ENCODE data around the gene GRB10.
A peak's percentile ranks its signal among the peaks of the same experiment; 100 is the strongest.

The GRB10 gene

DNA sequence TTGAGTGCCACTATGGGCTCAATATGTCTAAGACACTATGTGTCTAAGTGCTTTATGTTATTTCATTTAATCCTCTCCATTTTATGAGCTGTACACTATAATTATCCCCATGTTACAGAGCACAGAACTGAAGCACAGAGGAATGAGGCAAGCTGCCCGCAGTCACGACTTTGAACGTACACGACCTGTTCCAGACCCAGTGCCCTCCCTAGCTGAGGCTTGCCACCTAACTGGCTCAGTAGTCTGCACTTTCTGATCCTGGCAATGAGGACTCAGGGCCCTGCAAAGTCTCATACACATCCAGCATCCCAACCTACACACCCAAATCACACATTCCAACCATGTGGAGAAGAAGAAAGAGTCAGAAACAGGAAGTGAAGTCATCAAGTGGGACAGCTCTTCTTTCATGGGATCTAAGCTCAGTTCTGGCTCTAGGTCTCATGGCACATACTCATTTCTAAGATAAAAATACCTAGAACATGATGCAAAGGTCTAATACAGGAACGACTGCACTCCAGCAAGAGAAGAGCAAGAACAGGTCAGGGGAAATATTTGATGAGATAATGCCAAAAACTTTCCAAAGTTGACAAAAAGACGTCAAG, 175.1 kb downstream of the GRB10 start:
- Histone ChIP-seq H3K27ac (no peak overlapping the region), H3K27me3 (replicated peaks) (no peaks in the 10 kb centered on the region), H3K36me3 (replicated peaks) (peaks cover 52% of the 10 kb centered on the region), H3K4me3 (ENCODE audit: low read depth, low read length) (no peak overlapping the region)
- no peak for DNase-seq
- no peak for TF ChIP-seq CTCF (IDR thresholded peaks at IDR 0.05; ENCODE audit: low read depth, low read length, missing control alignments)
- in situ Hi-C loops (cut with HindIII; ENCODE audit: low pct_ligation_motif_present, low sequenced_read_pairs), result no loop called here

DNA sequence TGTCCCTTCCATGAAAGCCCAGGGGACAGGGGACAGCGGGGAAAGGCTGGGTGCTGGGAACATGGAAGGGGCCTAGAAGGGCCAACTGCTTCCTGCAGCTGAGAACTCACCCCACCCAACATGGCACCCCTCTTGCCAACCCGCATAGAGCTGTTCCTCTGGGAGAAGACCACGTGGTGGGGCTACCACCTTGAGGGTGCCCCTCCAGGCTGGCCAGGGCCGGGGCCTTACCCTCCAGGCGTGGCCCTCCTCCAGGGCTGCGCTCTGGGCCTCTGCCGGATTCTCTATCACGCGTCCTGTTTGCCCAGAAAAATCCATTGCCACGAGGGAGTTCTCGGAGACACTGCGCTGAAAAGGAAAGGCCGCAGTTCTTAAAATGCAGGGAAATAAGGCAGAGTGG, 177.6 kb downstream of the GRB10 start:
- Histone ChIP-seq H3K27ac (no peak overlapping the region), H3K36me3 (replicated peaks) (peaks cover 44% of the 10 kb centered on the region), H3K27me3 (replicated peaks) (no peaks in the 10 kb centered on the region), H3K4me3 (ENCODE audit: low read depth, low read length) (no peak overlapping the region)
- in situ Hi-C loops (cut with HindIII; ENCODE audit: low pct_ligation_motif_present, low sequenced_read_pairs), result no loop called here
- TF ChIP-seq CTCF (IDR thresholded peaks at IDR 0.05; ENCODE audit: low read depth, low read length, missing control alignments), result no peak
- DNase-seq, result no peak

GRCh38 chr7:50603287-50603686, 179.4 kb downstream of the GRB10 start:
- peak; percentile 4 for DNase-seq
- in situ Hi-C loops (cut with HindIII; ENCODE audit: low pct_ligation_motif_present, low sequenced_read_pairs), result no loop called here
- H3K4me3 ChIP-seq (ENCODE audit: low read depth, low read length), result no peak overlapping the region
- TF ChIP-seq CTCF (IDR thresholded peaks at IDR 0.05; ENCODE audit: low read depth, low read length, missing control alignments), result no peak
- peaks cover 41% of the 10 kb centered on the region for H3K36me3 ChIP-seq (replicated peaks)
- no peaks in the 10 kb centered on the region for H3K27me3 ChIP-seq (replicated peaks)
- H3K27ac ChIP-seq, result no peak overlapping the region

DNA sequence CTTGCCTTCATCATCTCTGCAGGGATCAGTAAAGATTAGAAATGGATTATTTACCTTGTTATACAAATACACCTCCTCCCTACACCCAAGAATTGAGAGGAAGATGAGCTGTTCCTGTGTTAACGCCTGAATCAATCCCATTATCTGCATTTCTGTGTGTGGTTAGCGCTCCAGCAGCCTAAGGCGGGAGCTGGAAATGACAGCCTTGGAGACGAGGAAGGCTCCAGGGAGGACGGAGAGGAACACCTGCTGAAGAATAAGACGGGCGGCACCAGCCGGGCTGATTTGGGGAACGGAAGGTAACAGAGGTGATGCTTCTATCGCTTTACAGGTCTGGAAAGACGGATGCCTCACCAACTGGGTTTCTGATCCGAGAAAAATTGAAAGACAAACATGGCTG, 183.3 kb downstream of the GRB10 start:
- in situ Hi-C loops (cut with HindIII; ENCODE audit: low pct_ligation_motif_present, low sequenced_read_pairs), result no loop called here

DNA sequence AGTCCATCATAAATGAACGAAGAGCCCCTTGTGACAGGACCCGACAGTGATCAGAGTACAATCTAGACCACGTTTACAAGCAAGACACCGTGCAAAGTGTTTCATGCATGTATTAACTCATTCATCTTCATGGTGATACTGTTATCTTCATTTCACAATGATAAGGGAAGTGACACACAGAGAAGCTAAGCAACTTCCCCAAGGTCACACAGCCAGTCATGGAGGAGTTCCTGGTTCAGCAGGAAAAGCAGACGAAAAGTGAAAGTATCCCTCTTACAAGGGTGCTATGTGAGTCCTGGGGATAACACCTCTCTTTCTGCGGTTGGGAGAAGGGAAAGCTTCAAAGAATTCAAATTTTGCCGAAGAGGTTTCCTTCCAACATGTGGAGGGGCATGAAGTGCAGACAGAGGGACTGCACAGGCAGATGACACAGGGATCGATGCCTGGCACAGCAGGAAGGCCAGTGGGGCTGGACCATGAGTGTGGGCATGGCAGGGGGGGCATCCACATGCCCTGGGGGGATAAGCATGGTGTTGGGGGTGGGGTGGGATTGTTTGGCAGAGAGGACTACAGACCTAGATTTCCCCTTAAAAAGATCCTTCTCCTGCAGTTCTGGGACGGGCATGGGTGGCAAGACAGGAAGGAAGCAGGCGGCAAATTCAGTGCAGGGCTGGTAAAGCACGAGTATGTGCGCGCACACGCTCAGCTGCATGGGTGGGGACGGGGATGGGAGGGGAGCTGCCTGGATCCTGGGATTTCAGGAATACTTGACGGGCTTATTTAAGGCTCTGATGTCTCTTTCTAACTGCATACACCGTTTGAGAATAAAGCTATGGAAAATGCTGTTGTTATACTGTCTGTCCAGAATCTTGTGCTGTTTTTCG, 184.0 kb downstream of the GRB10 start:
- Histone ChIP-seq H3K4me3 (ENCODE audit: low read depth, low read length) (no peak overlapping the region), H3K27ac (no peak overlapping the region), H3K36me3 (replicated peaks) (peaks cover 42% of the 10 kb centered on the region), H3K27me3 (replicated peaks) (no peaks in the 10 kb centered on the region)
- DNase-seq, result no peak
- in situ Hi-C loops (cut with HindIII; ENCODE audit: low pct_ligation_motif_present, low sequenced_read_pairs), result no loop called here
- TF ChIP-seq CTCF (IDR thresholded peaks at IDR 0.05; ENCODE audit: low read depth, low read length, missing control alignments), result no peak

More for the DNA sequence above, 183.3 kb downstream of the GRB10 start:
- peaks cover 42% of the 10 kb centered on the region for H3K36me3 ChIP-seq (replicated peaks)
- no peak for TF ChIP-seq CTCF (IDR thresholded peaks at IDR 0.05; ENCODE audit: low read depth, low read length, missing control alignments)
- H3K27ac ChIP-seq, result no peak overlapping the region
- DNase-seq, result no peak
- H3K4me3 ChIP-seq (ENCODE audit: low read depth, low read length), result no peak overlapping the region
- H3K27me3 ChIP-seq (replicated peaks), result no peaks in the 10 kb centered on the region
